K562 (cell line): ENCODE measurements around the gene UBLCP1. TPM values are rescaled to one million over a fixed set of nuclear protein-coding genes. Genes with fewer than 3 reads are reported as not detected.

Experiments used
- ATAC-seq: fragments of 200-7000 bp; cut with Tn5 transposase; 3 replicates; pipeline ENCODE4 v1.9.1; 2020; ENCODE audit warnings: moderate library complexity
- BruUV-seq: library from RNA; stranded (reverse); fragments of 400-500 nt; replicated peaks from 2 replicates; lab custom pipeline; 2021; lab: Mats Ljungman, UMichigan
- CTCF ChIA-PET: fragments of 300-600 bp; formaldehyde crosslinking; extraction: SDS; loops from one replicate; lab custom pipeline; 2021; ENCODE audit warnings: low intra/inter-chr PET ratio; lab: Yijun Ruan, JAX
- POLR2A ChIA-PET: fragments of 300-600, 350-650 bp; sonication (Branson Sonifier 250); formaldehyde crosslinking; extraction: SDS; loops from one replicate; lab custom pipeline; 2021; ENCODE audit warnings: antibody characterized with exemption, inconsistent platforms; lab: Yijun Ruan, JAX
- DNase-seq, 4 experiments: peaks; one replicate each; pipeline versions ENCODE4 v3.0.0 to v3.0.0-alpha.2; 2011 to 2018; ENCODE audit warnings: low spot score in 3 of 4, mixed read lengths in 3 of 4; ENCODE audit errors: extremely low read depth in 1 of 4
- FAIRE-seq: peaks from 2 replicates; lab custom pipeline; 2011; peaks lifted over from hg19 to GRCh38; lab: Jason Lieb, UNC
- H2AFZ ChIP-seq: 2 replicates; pipeline ENCODE4 v1.6.0; 2011; ENCODE audit warnings: low read depth, low read length, control low read depth, inconsistent platforms
- H3K27ac ChIP-seq: fragments of 200-600 bp; 3 replicates; pipeline ENCODE4 v1.8.0; 2011; ENCODE audit warnings: low read depth, mild to moderate bottlenecking, control low read depth, inconsistent platforms, low read length, moderate library complexity, mixed read lengths; ENCODE audit errors: extremely low read depth
- H3K27me3 ChIP-seq, 2 experiments: fragments of 300-600 bp in 1 of 2; 2 replicates in 1 of 2; 3 replicates in 1 of 2; pipeline versions ENCODE4 v1.6.0 to v1.8.0; 2011; ENCODE audit warnings: inconsistent platforms in 2 of 2, low read length in 2 of 2, mild to moderate bottlenecking in 1 of 2, mixed read lengths in 1 of 2, moderate library complexity in 1 of 2; ENCODE audit not compliant: control insufficient read depth in 2 of 2, insufficient read depth in 2 of 2
- H3K36me3 ChIP-seq: fragments of 300-600 bp; 3 replicates; pipeline ENCODE4 v1.8.0; 2011; ENCODE audit warnings: mild to moderate bottlenecking, low read length, inconsistent platforms; ENCODE audit not compliant: control insufficient read depth, insufficient read depth
- H3K4me1 ChIP-seq, 2 experiments: fragments of 200-600 bp in 1 of 2; replicated peaks in 1 of 2; 2 replicates in 1 of 2; 3 replicates in 1 of 2; pipeline versions ENCODE4 v1.5.1 to v1.8.0; 2011; ENCODE audit warnings: inconsistent platforms in 2 of 2, low read length in 2 of 2, mild to moderate bottlenecking in 1 of 2, mixed read lengths in 1 of 2, moderate library complexity in 1 of 2; ENCODE audit not compliant: control insufficient read depth in 2 of 2, insufficient read depth in 2 of 2
- H3K4me2 ChIP-seq: 2 replicates; pipeline ENCODE4 v1.6.1; 2011; ENCODE audit warnings: low read length, control low read depth, inconsistent platforms, mixed read lengths; ENCODE audit not compliant: insufficient read depth
- H3K4me3 ChIP-seq: fragments of 200-600 bp; sonication (generic), shearing (Covaris generic); 2 replicates; pipeline ENCODE4 v1.5.1; 2016; ENCODE audit warnings: control low read depth, inconsistent platforms
- H3K79me2 ChIP-seq: fragments of 200-600 bp; 3 replicates; pipeline ENCODE4 v1.8.0; 2011; ENCODE audit warnings: low read length, inconsistent platforms; ENCODE audit not compliant: control insufficient read depth, insufficient read depth
- H3K9ac ChIP-seq, 2 experiments: 2 replicates each; pipeline versions ENCODE4 v1.6.0 to v1.6.1; 2011; ENCODE audit warnings: low read depth in 2 of 2, low read length in 2 of 2, control low read depth in 1 of 2, inconsistent platforms in 1 of 2, mild to moderate bottlenecking in 1 of 2, mixed read lengths in 1 of 2; ENCODE audit not compliant: insufficient read depth in 1 of 2
- H3K9me1 ChIP-seq: one replicate; pipeline ENCODE4 v1.6.0; 2011; ENCODE audit warnings: inconsistent platforms, mild to moderate bottlenecking, low read length, moderate library complexity; ENCODE audit not compliant: control insufficient read depth, insufficient read depth
- H3K9me3 ChIP-seq: replicated peaks from 2 replicates; pipeline ENCODE4 v1.5.1; 2011; ENCODE audit warnings: low read depth, low read length, inconsistent platforms; ENCODE audit not compliant: control insufficient read depth, insufficient read depth
- H4K20me1 ChIP-seq: replicated peaks from 2 replicates; pipeline ENCODE4 v1.6.1; 2011; ENCODE audit warnings: low read length, inconsistent platforms, mixed read lengths; ENCODE audit not compliant: control insufficient read depth, insufficient read depth
- ELK3 ChIP-seq: fragments of 450-650 bp; formaldehyde crosslinking; IDR thresholded peaks from 2 replicates; pipeline ENCODE4 v1.4.0; 2020; ENCODE audit warnings: mild to moderate bottlenecking
- ESRRA ChIP-seq: fragments of 450-650 bp; IDR thresholded peaks from 2 replicates; pipeline ENCODE4 v1.6.1; 2014; ENCODE audit warnings: low read depth, mild to moderate bottlenecking, moderate library complexity, borderline replicate concordance
- ESRRB ChIP-seq: fragments of 250-450 bp; sonication (Bioruptor Pico); IDR thresholded peaks from 2 replicates; pipeline ENCODE4 v1.5.0; 2020; ENCODE audit warnings: mild to moderate bottlenecking, moderate library complexity, borderline replicate concordance
- HDAC2 ChIP-seq: fragments of 450-650 bp; IDR thresholded peaks from 2 replicates; pipeline ENCODE4 v1.6.1; 2016; ENCODE audit warnings: mild to moderate bottlenecking
- HOXB6 ChIP-seq: fragments of 250-450 bp; sonication (Bioruptor Pico); IDR thresholded peaks from 2 replicates; pipeline ENCODE4 v1.5.1; 2022; ENCODE audit warnings: mild to moderate bottlenecking, borderline replicate concordance
- MECOM ChIP-seq: fragments of 250-450 bp; sonication (Bioruptor Pico); IDR thresholded peaks from 2 replicates; pipeline ENCODE4 v1.8.0; 2022; ENCODE audit warnings: inconsistent platforms
- MTA1 ChIP-seq: fragments of 450-650 bp; IDR thresholded peaks from 2 replicates; pipeline ENCODE4 v1.6.1; 2017; ENCODE audit warnings: borderline replicate concordance
- PRMT5 ChIP-seq: sonication (generic); formaldehyde crosslinking; IDR thresholded peaks from 2 replicates; pipeline ENCODE4 v1.5.0; 2020; ENCODE audit warnings: missing genetic modification reagents
- SMAD2 ChIP-seq: fragments of 150-350 bp; IDR thresholded peaks from 2 replicates; pipeline ENCODE4 v1.6.1; 2014; ENCODE audit warnings: low read depth, mild to moderate bottlenecking, low read length
- SMARCA5 ChIP-seq: fragments of 450-650 bp; IDR thresholded peaks from 2 replicates; pipeline ENCODE4 v1.6.1; 2016
- TCF7 ChIP-seq: sonication (generic); IDR thresholded peaks from 2 replicates; pipeline ENCODE4 v1.6.1; 2016; ENCODE audit warnings: antibody characterized with exemption, borderline replicate concordance
- TEAD2 ChIP-seq: fragments of 450-650 bp; IDR thresholded peaks from 2 replicates; pipeline ENCODE4 v1.6.1; 2016; ENCODE audit warnings: missing genetic modification characterization, control low read depth, missing compliant biosample characterization
- TEAD4 ChIP-seq, 2 experiments: sonication (generic) in 1 of 2; formaldehyde crosslinking in 1 of 2; IDR thresholded peaks; 2 replicates each; pipeline versions ENCODE4 v1.6.1 to v1.8.0; 2012 to 2022; ENCODE audit warnings: borderline replicate concordance in 1 of 2, inconsistent platforms in 1 of 2, low read length in 1 of 2, mild to moderate bottlenecking in 1 of 2, missing genetic modification reagents in 1 of 2
- ZC3H4 ChIP-seq: sonication (generic); formaldehyde crosslinking; IDR thresholded peaks from 2 replicates; pipeline ENCODE4 v1.9.0; 2021; ENCODE audit warnings: missing genetic modification reagents, borderline replicate concordance
- ZNF398 ChIP-seq: fragments of 250-450 bp; sonication (Bioruptor Pico); IDR thresholded peaks from 2 replicates; pipeline ENCODE4 v1.8.0; 2021; ENCODE audit warnings: moderate library complexity, mild to moderate bottlenecking, inconsistent platforms
- WGBS: fragments of 100-300 bp; shearing (Covaris generic); methylation state at CpG from one replicate; pipeline ENCODE4 v1.1.6; 2016; ENCODE audit warnings: low coverage, mixed read lengths; ENCODE audit not compliant: insufficient coverage; ENCODE audit errors: missing lambda C conversion rate; 5-methylcytosine and 5-hydroxymethylcytosine counted together
- in situ Hi-C: fragments of 300-500 bp; cut with MboI; formaldehyde crosslinking; loops from 4 replicates; pipeline ENCODE4 v1.15.0; 2018; ENCODE audit warnings: inconsistent platforms, mixed read lengths
- intact Hi-C: fragments of 100-400 bp; cut with micrococcal nuclease; formaldehyde crosslinking; loops from 2 replicates; pipeline ENCODE4 v1.14.2; 2022
- polyA plus RNA-seq, 8 experiments: library from polyadenylated mRNA; depleted of rRNA in 4 of 8; stranded (reverse) in 5 of 8; unstranded in 3 of 8; fragments of >200 nt; fragmentation: Nextera tagmentation in 2 of 8; fragmentation: Illumina TruSeq in 1 of 8; extraction: Ambion mirVana in 2 of 8; extraction: Trizol in 1 of 8; gene quantifications; 2 replicates each; pipeline versions ENCODE4 v1.2.1 to v1.2.3, GENCODE V29; 2011 to 2014; ENCODE audit warnings: inconsistent platforms in 1 of 8, missing spikeins in 1 of 8
- total RNA-seq, 7 experiments: library from RNA; depleted of rRNA in 6 of 7; stranded (reverse); fragments of >200 nt in 6 of 7; fragmentation: Illumina TruSeq in 2 of 7; extraction: Trizol in 2 of 7; gene quantifications; 2 replicates each; pipeline versions ENCODE4 v1.2.1 to v1.2.3, GENCODE V29; 2011 to 2021; ENCODE audit warnings: low replicate concordance in 1 of 7
- TF ChIP-seq, protein P1 (sequence below): sonication (generic); formaldehyde crosslinking; IDR thresholded peaks from 2 replicates; pipeline ENCODE4 v1.8.0; 2022; ENCODE audit warnings: missing genetic modification reagents, mild to moderate bottlenecking, borderline replicate concordance
- TF ChIP-seq, protein P2 (sequence below): sonication (generic); IDR thresholded peaks from 2 replicates; pipeline ENCODE4 v1.6.1; 2016

The UBLCP1 gene
- total and polyA plus RNA-seq, 9 of the 15 experiments (the other 6 are each of a cell fraction or from before 2014, with no cell fraction given): 18.8 to 39.8 (median 30.2) TPM

DNA sequence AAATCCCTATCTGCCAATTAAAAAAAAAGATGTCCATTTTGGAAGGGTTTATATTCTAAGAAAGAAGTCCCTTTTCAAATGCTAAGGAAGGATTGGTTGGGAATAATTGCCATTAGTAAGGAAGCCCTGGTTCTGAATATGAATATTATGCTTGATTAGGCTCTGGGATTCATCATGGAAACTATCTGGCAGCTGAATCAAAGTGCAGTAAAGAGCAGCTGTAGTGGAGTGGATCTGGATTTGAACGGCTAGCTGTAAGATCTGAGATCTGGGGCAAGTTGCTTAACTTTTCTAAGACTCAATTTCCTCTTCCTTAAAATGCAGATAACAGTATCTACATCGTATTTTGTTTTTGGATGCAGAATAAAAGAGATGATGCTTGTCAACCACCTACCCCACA is 56.7 kb downstream of the UBLCP1 start:
- intact Hi-C loops: no loop called here
- WGBS: 3% methylated on average over 2 of the region's 2 CpGs
- TF ChIP-seq SMAD2 (no peak), PRMT5 (no peak), ZC3H4 (CRISPR knock-in tag) (no peak), ZNF398 (no peak), HDAC2 (no peak), TCF7 (no peak), MECOM (no peak), MTA1 (no peak), TEAD4 (IDR thresholded peaks at IDR 0.05; ENCODE audit: low read length) (no peak), TEAD4 (CRISPR knock-in tag; IDR thresholded peaks at IDR 0.05; ENCODE audit: borderline replicate concordance) (no peak), ELK3 (CRISPR knock-in tag) (no peak), SMARCA5 (no peak), ESRRA (no peak), TEAD2 (tag) (no peak), HOXB6 (no peak), ESRRB (CRISPR knock-in tag) (no peak)
- TF ChIP-seq, protein P1, sequence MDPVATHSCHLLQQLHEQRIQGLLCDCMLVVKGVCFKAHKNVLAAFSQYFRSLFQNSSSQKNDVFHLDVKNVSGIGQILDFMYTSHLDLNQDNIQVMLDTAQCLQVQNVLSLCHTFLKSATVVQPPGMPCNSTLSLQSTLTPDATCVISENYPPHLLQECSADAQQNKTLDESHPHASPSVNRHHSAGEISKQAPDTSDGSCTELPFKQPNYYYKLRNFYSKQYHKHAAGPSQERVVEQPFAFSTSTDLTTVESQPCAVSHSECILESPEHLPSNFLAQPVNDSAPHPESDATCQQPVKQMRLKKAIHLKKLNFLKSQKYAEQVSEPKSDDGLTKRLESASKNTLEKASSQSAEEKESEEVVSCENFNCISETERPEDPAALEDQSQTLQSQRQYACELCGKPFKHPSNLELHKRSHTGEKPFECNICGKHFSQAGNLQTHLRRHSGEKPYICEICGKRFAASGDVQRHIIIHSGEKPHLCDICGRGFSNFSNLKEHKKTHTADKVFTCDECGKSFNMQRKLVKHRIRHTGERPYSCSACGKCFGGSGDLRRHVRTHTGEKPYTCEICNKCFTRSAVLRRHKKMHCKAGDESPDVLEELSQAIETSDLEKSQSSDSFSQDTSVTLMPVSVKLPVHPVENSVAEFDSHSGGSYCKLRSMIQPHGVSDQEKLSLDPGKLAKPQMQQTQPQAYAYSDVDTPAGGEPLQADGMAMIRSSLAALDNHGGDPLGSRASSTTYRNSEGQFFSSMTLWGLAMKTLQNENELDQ (CRISPR knock-in tag): no peak
- TF ChIP-seq, protein P2, sequence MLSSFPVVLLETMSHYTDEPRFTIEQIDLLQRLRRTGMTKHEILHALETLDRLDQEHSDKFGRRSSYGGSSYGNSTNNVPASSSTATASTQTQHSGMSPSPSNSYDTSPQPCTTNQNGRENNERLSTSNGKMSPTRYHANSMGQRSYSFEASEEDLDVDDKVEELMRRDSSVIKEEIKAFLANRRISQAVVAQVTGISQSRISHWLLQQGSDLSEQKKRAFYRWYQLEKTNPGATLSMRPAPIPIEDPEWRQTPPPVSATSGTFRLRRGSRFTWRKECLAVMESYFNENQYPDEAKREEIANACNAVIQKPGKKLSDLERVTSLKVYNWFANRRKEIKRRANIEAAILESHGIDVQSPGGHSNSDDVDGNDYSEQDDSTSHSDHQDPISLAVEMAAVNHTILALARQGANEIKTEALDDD: no peak

More for the DNA sequence above, 56.7 kb downstream of the UBLCP1 start:
- H3K27me3 ChIP-seq: 0 out of 5 replicates have a peak, but pooled peaks cover 2 to 4% of the 10 kb centered on the region in 2 experiments
- POLR2A ChIA-PET: interaction anchor here (0.6 kb wide), 1 partner anchor 664 kb away, joined by 3 read pairs; no protein-coding TSS in a partner anchor
- H4K20me1 ChIP-seq: no peaks in the 10 kb centered on the region
- H3K36me3 ChIP-seq: no peaks in the 10 kb centered on the region
- H3K4me2 ChIP-seq: no peak overlapping the region
- no peaks in the 10 kb centered on the region for H3K9me3 ChIP-seq
- no peaks in the 10 kb centered on the region for H3K9me1 ChIP-seq
- H3K4me1 ChIP-seq: no peaks in the 10 kb centered on the region
- in situ Hi-C loops: loop anchor here (5.0 to 25.0 kb wide), 2 partner anchors 163 to 608 kb away; no protein-coding TSS in a partner anchor
- DNase-seq (no peak), ATAC-seq (no peak), FAIRE-seq (no peak)
- no peak overlapping the region for H3K9ac ChIP-seq
- no peak overlapping the region for H3K4me3 ChIP-seq
- no peaks in the 10 kb centered on the region for H3K79me2 ChIP-seq
- CTCF ChIA-PET: no interaction called here
- no peak overlapping the region for H2AFZ ChIP-seq
- H3K27ac ChIP-seq: no peak overlapping the region
- no TSS peak for BruUV-seq
